ENCODE measurements around the gene ENO4. TPM values are rescaled to one million over a fixed set of nuclear protein-coding genes. Genes with fewer than 3 reads are reported as not detected.

Gene ENO4
- 0.11 and 0.25 TPM in 2 replicates for total RNA-seq

GRCh38 chr10:116849248-116850057, at the start of gene ENO4:
Gene ENO4, plus strand, starts transcription at chr10:116849499. Its CDS starts 68 bp downstream, at chr10:116849567.

Other genes starting within 250 kb of the ENO4 start
- gene PNLIPRP2, start 228.5 kb upstream of the ENO4 start, total RNA-seq, result not detected in 2 replicates
- 18.6 and 21.0 TPM in 2 replicates for gene HSPA12A, start 106.9 kb upstream of the ENO4 start, total RNA-seq
- gene SHTN1, start 155.7 kb downstream of the ENO4 start, total RNA-seq, result 1.4 and 1.8 TPM in 2 replicates